Epithelial cell of prostate (primary cell): ENCODE data around the gene GUCA2A.

Source experiments
- DNase-seq: peaks from one replicate; pipeline ENCODE4 v3.0.0-alpha.2; 2011; ENCODE audit warnings: low read depth, low spot score
- H3K27ac ChIP-seq: fragments of 450-650 bp; 2 replicates; pipeline ENCODE4 v1.5.1; 2017; ENCODE audit warnings: mild to moderate bottlenecking

Gene GUCA2A

DNA sequence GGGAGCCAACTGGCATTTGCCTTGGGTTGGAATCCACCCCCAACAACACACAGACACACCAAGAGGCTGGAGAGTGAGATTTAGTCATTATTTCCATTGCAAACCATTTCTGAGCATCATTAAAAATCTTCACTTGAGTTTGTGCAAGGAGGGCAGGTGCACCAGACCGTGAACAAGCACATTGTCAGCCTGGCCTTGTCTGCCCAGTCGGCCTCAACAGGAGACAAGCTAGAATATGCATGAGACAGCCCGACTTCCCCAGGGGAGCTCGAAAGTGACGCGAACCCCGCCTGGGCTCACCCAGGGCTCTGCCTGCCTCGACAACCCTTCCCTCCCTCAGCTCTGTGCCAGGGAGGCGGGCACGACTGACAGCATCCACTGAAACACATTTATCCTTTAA is 26.8 kb downstream of the GUCA2A start:
- no peak overlapping the region for H3K27ac ChIP-seq
- no peak for DNase-seq

DNA sequence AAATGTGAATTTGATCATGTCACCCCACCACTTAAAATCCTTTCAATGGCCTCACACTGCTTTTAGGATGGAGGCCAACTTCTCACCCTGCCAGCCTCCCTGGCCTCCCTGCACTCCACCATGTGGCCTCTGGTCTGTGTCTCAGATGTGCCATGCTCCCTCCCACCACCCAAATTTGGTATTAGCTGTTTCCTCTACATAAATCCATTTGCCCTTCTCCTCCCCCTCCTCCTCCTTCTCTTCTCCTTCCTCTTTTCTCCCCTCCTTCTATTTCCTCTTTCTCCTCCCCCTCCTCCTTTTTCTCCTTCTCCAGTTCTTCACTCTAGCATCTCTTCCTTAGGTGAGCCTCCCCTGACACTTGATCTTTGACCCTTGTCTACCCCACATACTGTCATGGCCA is 28.1 kb downstream of the GUCA2A start:
- H3K27ac ChIP-seq, result no peak overlapping the region
- DNase-seq, result no peak

DNA sequence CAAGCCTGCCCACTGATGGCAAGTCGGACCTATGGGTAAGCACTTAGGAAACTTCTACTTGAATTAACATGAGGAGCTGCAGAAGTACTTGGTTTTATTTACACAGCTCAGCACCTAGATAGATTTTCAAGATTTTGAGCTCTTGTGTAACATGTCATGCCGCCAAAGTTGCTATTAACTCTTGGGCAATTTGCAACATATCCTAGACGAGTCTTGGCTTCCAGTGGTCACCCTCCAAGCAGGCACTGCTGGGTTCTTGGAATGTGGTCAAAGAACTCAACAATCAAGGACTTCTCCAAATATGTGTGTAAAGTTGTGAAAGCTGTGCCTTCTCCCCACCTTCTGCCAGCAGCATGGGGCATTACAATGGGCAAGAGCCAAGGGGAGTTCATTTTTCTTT is 29.1 kb downstream of the GUCA2A start:
- H3K27ac ChIP-seq, result no peak overlapping the region
- DNase-seq, result no peak

DNA sequence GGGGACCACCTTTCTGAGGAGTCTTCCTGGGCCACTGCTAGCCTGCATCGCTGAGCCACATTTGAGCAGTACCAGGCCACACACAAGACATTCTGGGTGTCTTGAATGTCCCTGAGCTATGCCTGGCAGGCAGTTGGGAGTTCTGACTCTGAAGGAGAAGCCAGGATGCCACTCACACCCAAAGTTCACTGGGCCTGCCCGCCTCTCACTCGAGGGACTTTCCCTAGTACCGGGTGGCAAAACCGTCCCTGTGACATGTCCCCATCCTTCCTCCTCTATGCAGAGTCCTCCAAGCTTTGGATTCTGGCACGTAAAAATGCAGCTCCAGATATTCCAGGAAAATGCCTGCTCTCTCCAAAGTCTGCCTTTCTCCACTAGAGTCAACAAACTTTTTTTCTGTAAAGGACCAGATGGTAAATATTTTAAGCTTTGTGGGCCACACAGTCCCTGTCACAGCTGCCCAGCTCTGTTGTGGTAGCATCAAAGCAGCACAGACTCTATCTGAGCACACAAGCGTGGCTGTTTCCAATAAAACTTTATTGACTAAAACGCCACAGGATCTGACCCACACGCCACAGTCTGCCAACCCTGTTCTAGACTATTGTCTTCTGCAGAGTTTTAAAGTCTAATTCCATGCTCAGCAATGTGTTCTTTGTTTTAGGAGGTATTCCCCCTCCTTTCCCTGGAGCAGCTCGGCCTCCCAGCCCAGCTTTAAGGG is 30.6 kb downstream of the GUCA2A start:
- no peak for DNase-seq
- H3K27ac ChIP-seq, result no peak overlapping the region

DNA sequence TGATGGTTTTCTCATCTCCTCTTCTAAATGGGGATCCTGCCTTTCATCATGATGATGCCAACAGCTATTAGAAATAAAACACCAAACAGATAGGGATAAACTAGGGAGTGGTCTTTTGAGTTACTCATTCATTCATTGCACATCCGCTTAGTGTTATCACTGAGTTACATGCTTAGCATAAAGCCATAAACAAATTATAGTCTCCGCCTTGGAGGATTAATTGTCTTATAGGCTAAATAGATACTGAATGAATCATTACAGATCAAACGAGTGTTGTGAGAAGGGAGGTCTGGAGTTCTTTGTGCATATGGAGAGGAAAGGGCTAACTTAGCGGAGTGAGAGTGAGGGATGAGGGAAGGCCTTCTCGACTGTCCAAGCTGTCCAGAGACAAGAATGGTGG is 31.2 kb downstream of the GUCA2A start:
- no peak overlapping the region for H3K27ac ChIP-seq
- DNase-seq, result no peak

DNA sequence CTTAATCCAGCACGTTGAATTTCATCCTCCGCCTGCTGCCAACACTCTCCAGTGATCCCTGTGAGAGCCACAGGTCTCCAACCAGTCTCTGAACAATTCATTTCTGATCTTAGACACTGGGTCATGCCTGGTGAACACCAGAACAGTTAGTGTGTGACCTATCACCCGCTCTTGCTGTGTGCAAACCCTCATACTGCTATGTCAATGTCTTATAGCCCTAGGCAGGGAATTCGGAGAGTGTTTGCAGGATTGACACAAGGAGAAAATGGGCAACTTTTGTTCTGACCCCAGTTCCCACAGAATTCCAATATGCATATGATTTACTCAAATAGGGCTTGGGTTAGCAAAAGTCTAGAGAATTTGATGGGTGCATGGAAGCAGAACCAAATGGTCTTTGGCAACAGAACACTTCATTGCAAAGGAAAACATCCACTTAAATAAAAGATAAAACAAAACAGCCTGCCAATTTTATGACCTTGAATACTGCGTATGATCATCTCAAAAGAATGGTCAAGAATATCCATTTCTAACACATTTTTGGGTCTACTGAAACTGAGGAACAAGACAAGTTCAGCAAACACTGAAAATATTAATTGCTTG is 34.4 kb downstream of the GUCA2A start:
- DNase-seq, result no peak
- H3K27ac ChIP-seq, result no peak overlapping the region

DNA sequence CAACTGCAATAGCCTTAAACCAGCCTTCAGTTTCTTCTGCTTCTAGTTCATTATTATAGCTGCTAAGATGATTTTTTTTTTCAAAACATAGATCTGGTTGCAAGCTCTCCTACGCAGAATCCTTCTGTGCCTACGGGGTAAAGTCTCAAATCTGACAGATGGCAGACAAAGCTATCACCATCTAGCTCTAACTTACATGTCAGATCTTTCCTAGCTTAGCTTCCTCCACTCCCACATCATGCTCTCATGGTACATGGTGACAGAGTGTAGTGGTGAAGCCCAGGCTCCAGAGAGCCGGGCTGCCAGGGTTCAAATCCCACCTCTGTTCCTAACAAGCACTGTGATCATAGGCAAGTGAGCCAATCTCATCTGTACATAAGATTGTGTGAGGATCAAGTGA is 35.6 kb downstream of the GUCA2A start:
- DNase-seq, result no peak
- no peak overlapping the region for H3K27ac ChIP-seq

DNA sequence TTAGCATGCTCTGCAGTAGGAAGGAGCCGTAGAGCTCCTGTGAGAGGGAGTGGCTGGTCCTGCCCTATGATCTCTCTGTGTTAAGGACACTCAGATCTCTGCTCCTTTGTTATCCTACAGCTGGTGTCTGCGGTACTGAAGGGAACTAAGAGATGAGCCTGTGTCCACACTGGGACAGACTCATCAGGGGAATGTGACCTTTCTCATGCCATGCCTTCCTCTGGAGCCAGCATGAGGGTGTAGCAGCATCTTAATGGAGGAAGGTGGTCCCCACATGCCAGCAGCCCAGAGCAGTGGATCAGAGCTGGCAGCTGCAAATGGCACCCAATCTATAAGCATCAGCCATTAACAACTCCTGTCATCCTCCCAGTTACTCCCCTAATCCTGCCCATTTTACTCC is 36.0 kb downstream of the GUCA2A start:
- no peak overlapping the region for H3K27ac ChIP-seq
- no peak for DNase-seq

DNA sequence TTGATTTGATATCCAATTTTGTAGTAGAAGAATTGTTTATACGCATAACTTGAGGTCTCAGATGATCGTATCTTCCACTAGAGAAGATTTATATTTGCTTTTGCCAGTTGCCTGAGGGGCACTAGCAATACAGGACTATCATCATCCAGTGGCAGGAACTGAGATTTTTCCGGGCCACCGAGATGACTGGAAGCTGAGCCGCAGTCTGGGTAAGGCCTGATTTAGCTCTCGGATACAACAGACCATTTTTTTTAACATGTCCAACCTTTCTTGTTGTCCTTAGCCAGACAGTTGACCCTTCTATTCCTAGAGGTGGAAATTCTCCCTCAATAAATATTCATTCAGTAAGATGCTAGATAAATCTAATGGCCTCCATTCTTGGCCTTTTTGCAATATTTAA is 36.8 kb downstream of the GUCA2A start:
- H3K27ac ChIP-seq, result no peak overlapping the region
- DNase-seq, result no peak

DNA sequence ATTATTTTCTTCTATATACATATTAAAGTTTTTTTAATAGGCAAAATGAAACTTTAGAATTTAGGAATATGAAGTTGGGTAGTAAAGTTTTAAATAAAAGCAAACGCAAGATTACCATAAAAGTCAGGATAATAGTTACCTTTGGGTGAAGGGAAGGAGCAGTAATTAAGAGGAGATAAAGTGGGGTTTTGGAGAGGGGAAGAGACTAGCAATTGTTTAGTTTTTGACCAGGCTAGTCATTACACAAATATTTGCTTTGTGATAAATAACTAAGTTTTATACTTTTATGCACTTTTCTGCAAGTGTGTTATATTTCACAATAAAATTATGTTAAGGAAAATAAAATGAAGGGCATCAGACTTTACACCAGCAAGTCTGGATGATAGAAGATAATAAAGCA is 39.0 kb downstream of the GUCA2A start:
- DNase-seq, result no peak
- H3K27ac ChIP-seq, result no peak overlapping the region

DNA sequence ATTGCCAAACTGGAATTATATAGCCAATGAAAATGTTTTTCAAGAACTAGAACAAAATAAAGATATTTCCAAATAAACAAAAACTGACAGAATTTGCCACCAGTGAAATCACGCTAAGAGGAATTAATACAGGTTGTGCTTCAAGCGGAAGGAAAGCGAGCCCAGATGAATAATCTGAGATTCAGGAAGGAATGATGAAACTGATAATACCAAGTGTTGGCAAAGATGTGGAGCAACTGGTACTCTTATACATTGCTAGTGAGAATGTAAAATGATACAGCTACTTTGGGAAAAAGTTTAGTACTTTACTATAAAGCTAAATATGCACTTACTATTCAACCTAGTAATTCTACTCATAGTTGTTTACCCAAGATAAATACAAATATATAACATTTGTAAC is 42.1 kb downstream of the GUCA2A start:
- no peak for DNase-seq
- no peak overlapping the region for H3K27ac ChIP-seq

DNA sequence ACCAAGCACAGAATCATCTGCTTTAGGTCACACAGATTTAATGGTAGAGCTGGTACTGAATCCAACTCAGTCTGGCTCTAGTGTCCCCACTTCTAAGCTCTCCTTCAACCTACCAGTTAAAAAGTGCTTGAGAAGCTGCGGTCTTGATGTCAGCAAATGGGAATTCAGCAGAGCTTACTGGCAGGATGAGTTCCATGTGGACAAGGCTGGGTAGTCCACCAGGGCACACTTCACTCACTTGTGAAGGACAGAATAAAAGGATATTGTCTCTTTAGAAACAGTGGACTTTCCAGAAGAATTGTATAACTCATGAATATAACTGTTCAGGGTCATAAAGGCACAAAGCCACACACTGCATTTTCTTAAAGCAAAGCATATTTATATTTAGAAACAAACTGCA is 46.4 kb downstream of the GUCA2A start:
- no peak overlapping the region for H3K27ac ChIP-seq
- DNase-seq, result no peak

DNA sequence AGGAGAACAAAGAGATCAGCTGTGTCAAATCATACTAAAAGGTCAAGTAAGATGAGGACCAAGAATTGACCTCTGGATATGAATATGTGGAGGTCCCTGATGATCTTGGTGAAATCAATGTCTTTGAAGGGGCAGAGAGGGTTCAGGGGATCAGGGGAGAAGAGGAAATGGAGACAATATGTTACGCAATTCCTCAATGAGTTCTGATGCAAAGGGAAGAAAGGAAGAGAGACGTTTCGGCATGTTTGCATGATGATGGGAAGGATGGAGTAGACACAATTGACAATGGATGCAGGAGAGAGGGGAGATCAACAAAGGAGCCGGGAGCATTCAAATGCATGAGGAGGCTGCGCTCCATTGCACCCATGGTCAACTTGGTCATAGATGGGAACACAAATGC is 47.3 kb downstream of the GUCA2A start:
- H3K27ac ChIP-seq, result no peak overlapping the region
- DNase-seq, result no peak

DNA sequence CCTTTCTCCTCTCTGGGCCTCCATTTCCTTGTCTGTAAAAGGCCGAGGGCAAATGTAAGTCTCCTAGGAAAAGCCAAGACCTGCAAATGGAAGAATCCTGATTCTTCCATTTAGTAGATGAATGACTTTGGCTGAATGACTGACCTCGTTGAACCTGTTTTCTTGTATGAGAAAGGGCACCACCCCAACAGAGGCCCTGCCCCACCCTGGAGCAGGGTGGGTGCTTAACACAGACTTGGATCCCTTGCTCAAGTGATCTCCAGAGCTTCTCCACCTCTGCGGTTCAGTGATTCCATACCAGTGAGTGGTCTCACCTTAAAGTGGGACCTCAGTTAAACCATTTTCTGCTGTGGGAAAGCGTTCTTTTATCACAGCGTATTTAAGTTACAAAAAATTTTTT is 50.3 kb downstream of the GUCA2A start:
- H3K27ac ChIP-seq, result no peak overlapping the region
- DNase-seq, result no peak
